SH-SY5Y (cell line): ENCODE data around the gene OLFML3.

ENCODE experiments used
- GATA2 ChIP-seq: IDR thresholded peaks from 2 replicates; pipeline ENCODE4 v1.6.1; 2011; ENCODE audit warnings: mild to moderate bottlenecking, low read depth, low read length
- GATA3 ChIP-seq: IDR thresholded peaks from 2 replicates; pipeline ENCODE4 v1.6.1; 2011; ENCODE audit warnings: low read depth, mild to moderate bottlenecking, low read length, moderate library complexity

DNA sequence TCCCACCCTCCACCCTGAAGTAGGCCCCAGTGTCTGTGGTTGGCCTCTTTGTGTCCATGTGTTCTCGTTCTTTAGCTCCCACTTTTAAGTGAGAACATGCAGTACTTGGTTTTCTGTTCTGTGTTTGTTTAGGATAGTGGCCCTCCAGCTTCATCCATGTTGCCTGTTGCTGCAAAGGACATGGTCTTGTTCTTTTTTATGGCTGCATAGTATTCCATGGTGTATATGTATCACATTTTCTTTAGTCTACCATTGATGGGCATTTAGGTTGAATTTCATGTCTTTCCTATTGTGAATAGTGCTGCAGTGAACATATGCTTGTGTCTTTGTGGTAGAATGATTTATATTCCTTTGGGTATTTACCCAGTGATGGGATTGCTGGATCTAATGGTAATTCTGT is 44.1 kb upstream of the OLFML3 start:
- no peak for TF ChIP-seq GATA3
- TF ChIP-seq GATA2: no peak
